Stomach (tissue), 9 donors: Measurements from ENCODE around the gene PFDN6. TPM values are rescaled to one million over a fixed set of nuclear protein-coding genes. Genes with fewer than 3 reads are reported as not detected.
"Not testable (repeated sequence)": the region's sequence is repeated elsewhere in the genome, so short reads cannot be mapped to it uniquely, and the experiment has no call there.

Experiments
- DNase-seq, 2 donors: peaks; one replicate each; pipeline versions ENCODE4 v3.0.0 to v3.0.0-alpha.2; 2013 to 2019
- H3K27ac ChIP-seq, 5 donors: fragments of 200-600 bp in 4 of 5; sonication (generic) in 4 of 5; one replicate each; pipeline ENCODE4 v1.5.1; 2013 to 2019; ENCODE audit warnings: mild to moderate bottlenecking in 1 of 5, moderate library complexity in 1 of 5
- H3K27me3 ChIP-seq, 3 donors: fragments of 200-600 bp; sonication (generic); one replicate each; pipeline ENCODE4 v1.5.1; 2017 to 2019; ENCODE audit warnings: mixed run types in 1 of 3
- H3K36me3 ChIP-seq, 4 donors: fragments of 200-600 bp; sonication (generic); 1 replicate in 3 of 4; 2 replicates in 1 of 4; pipeline ENCODE4 v1.5.1; 2016 to 2019
- H3K4me1 ChIP-seq, 4 donors: fragments of 200-600 bp; sonication (generic); one replicate each; pipeline ENCODE4 v1.5.1; 2016 to 2019
- H3K4me3 ChIP-seq, 4 donors: fragments of 200-600 bp; sonication (generic) in 3 of 4; one replicate each; pipeline ENCODE4 v1.5.1; 2016 to 2019; ENCODE audit warnings: mild to moderate bottlenecking in 1 of 4
- H3K9me3 ChIP-seq, 4 donors: fragments of 200-600 bp; sonication (generic); one replicate each; pipeline ENCODE4 v1.5.1; 2016 to 2019
- EP300 ChIP-seq: sonication (generic); formaldehyde crosslinking; IDR thresholded peaks from one replicate; pipeline ENCODE4 v1.6.1; 2017; ENCODE audit warnings: antibody characterized with exemption
- POLR2A ChIP-seq, 4 donors: fragments of 450-650 bp; IDR thresholded peaks; one replicate each; pipeline ENCODE4 v1.6.1; 2016; ENCODE audit warnings: antibody characterized with exemption in 4 of 4, control low read depth in 2 of 4, mild to moderate bottlenecking in 1 of 4, moderate library complexity in 1 of 4
- POLR2AphosphoS5 ChIP-seq, 3 donors: sonication (generic); formaldehyde crosslinking; IDR thresholded peaks; one replicate each; pipeline ENCODE4 v1.6.1; 2016; ENCODE audit warnings: antibody characterized with exemption in 3 of 3
- WGBS, 5 donors: extraction: QIAGEN DNeasy Blood & Tissue Kit in 3 of 5; methylation state at CpG; one replicate each; pipeline versions ENCODE4 v1.1.5 to v1.1.7; 2013 to 2018; 5-methylcytosine and 5-hydroxymethylcytosine counted together
- intact Hi-C: fragments of 100-400 bp; cut with DNase I; formaldehyde crosslinking; loops from one replicate; pipeline ENCODE4 v1.15.1; 2023; ENCODE audit warnings: low total_unique reads
- polyA plus RNA-seq, 3 donors: library from polyadenylated mRNA; stranded (reverse); fragments of 200-250 nt; gene quantifications; one replicate each; pipeline ENCODE4 v1.2.3, GENCODE V29; 2013
- total RNA-seq, 5 donors: library from RNA; depleted of rRNA; stranded (reverse); fragments of >200 nt; gene quantifications; one replicate each; pipeline versions ENCODE4 v1.1.0 to v1.2.3, GENCODE V29; 2014 to 2016
- TF ChIP-seq, protein P1 (sequence below), 7 experiments: fragments of 450-650 bp in 4 of 7; fragments of 200-600 bp in 3 of 7; sonication (generic) in 3 of 7; IDR thresholded peaks; one replicate each; pipeline ENCODE4 v1.5.1; 2016 to 2019; ENCODE audit warnings: antibody characterized with exemption in 7 of 7, control low read depth in 2 of 7, mild to moderate bottlenecking in 1 of 7
- donor health status: healthy with polysubstance abuse.
- donor health status: Bipolar disorder and iron deficiency.
- donor health status: healthy.

Gene PFDN6
- total and polyA plus RNA-seq, 8 donors: 9.7 to 265 (median 32.9) TPM; not detected in 1

DNA sequence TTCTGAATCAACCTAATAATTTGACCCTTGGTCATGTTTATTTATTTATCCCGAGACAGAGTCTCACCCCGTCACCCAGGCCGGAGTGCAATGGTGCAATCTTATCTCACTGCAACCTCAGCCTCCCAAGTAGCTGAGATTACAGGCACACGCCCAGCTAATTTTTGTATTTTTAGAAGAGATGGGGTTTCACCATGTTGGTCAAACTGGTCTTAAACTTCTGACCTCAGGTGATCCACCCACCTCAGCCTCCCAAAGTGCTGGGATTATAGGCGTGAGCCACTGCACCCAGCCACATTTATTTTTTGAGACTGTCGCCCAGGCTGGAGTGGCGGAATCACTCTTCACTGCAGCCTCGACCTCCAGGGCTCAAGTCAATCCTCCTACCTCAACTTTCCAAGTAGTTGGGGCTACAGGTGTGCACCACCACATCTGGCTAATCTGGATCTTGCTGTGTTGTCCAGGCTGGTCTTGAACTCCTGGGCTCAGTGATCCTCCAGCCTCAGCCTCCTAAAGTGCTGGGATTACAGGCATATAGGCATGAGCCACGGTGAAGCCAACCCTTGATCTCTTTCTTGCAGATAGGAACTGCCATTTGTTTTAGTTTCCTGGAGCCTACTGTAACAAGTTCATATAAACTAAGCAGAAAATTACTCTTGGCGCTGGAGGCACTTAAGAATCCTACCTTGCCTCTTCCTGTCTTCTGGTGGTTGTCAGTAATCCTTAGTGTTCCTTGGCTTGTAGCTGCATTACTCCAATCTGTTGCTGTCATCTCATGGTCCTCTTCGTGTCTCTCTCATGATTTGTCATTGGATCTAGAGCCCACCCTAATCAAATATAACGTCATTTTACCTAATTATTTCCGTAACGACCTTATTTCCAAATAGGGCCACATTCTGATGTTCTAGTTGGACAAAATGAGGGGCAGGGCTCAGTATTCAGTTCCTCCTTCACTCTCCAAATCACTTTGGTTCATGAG lies 15.2 kb upstream of the PFDN6 start:
- Histone ChIP-seq H3K27me3 (no peaks in the 10 kb centered on the region), H3K4me3 (peak overlapping the region in 3 of 4 donors; percentile 9 to 77 (median 77)), H3K27ac (peak overlapping the region; percentile 3 to 95 (median 45)), H3K9me3 (no peaks in the 10 kb centered on the region), H3K4me1 (peaks cover 58 to 84% (median 84%) of the 10 kb centered on the region in 4 donors), H3K36me3 (peaks cover 39 to 51% (median 48%) of the 10 kb centered on the region in 4 donors)
- intact Hi-C loops: no loop called here
- DNase-seq: peak in 1 of 2 donors; percentile 3
- WGBS, 5 donors: 36 to 46% (median 43%) methylated on average over 14 of the region's 14 CpGs
- TF ChIP-seq, protein P1, sequence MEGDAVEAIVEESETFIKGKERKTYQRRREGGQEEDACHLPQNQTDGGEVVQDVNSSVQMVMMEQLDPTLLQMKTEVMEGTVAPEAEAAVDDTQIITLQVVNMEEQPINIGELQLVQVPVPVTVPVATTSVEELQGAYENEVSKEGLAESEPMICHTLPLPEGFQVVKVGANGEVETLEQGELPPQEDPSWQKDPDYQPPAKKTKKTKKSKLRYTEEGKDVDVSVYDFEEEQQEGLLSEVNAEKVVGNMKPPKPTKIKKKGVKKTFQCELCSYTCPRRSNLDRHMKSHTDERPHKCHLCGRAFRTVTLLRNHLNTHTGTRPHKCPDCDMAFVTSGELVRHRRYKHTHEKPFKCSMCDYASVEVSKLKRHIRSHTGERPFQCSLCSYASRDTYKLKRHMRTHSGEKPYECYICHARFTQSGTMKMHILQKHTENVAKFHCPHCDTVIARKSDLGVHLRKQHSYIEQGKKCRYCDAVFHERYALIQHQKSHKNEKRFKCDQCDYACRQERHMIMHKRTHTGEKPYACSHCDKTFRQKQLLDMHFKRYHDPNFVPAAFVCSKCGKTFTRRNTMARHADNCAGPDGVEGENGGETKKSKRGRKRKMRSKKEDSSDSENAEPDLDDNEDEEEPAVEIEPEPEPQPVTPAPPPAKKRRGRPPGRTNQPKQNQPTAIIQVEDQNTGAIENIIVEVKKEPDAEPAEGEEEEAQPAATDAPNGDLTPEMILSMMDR (IDR thresholded peaks at IDR 0.05): no peak
- no peak for TF ChIP-seq EP300
- TF ChIP-seq POLR2AphosphoS5 (IDR thresholded peaks at IDR 0.05): no peak
- no peak for TF ChIP-seq POLR2A (IDR thresholded peaks at IDR 0.05)

DNA sequence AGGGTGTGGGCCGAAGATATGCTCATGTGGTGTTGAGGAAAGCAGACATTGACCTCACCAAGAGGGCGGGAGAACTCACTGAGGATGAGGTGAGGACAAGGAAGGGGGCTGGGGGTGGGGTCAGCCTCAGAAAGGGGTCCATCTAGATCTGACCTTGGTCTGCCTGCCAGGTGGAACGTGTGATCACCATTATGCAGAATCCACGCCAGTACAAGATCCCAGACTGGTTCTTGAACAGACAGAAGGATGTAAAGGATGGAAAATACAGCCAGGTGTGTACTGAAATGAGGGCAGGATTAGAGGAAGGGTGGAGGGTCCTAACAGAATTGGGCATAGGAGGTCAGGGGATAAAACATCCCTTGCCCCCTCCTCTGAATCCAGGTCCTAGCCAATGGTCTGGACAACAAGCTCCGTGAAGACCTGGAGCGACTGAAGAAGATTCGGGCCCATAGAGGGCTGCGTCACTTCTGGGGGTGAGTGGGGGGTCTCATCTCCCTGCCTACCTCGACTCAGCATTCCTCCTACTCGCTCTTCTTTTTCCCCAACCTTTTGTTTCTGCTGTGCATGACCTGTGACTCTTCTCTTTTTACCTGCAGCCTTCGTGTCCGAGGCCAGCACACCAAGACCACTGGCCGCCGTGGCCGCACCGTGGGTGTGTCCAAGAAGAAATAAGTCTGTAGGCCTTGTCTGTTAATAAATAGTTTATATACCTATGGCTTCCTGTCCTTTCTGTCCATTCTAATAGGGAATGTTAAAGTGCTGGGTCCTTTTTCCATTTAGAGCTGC lies 13.4 kb upstream of the PFDN6 start:
- Histone ChIP-seq H3K36me3 (peaks cover 43 to 64% (median 62%) of the 10 kb centered on the region in 4 donors), H3K4me1 (peaks cover 58 to 84% (median 78%) of the 10 kb centered on the region in 4 donors), H3K27ac (peak overlapping the region; percentile 91 to 97 (median 95)), H3K4me3 (peak overlapping the region in 3 of 4 donors; percentile 70 to 77 (median 72))
- H3K9me3 ChIP-seq, H3K27me3 ChIP-seq, intact Hi-C loops: not testable (repeated sequence)
- 52 to 74% (median 60%) methylated on average over 16 of the region's 16 CpGs for WGBS, 5 donors
- peak in 1 of 2 donors; percentile 9 for DNase-seq

DNA sequence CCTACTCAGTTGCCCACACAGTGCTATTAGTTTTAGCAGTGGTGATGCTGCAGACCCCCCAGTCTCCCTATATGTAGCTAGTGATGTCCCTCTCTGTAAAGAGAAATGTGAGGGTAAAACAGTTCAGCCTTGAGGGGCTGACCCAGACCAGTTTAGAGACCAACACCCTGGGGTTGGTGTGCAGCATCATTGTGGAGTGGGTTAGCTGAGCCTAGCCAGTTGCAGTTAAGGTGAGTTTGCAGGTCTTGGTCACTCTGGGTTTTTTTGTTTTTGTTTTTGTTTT lies 12.9 kb upstream of the PFDN6 start:
- Histone ChIP-seq H3K27me3 (no peaks in the 10 kb centered on the region), H3K27ac (peak overlapping the region; percentile 91 to 97 (median 95)), H3K36me3 (peaks cover 45 to 69% (median 67%) of the 10 kb centered on the region in 4 donors), H3K9me3 (no peaks in the 10 kb centered on the region), H3K4me1 (peaks cover 58 to 81% (median 76%) of the 10 kb centered on the region in 4 donors), H3K4me3 (peak overlapping the region; percentile 70 to 79 (median 74))
- intact Hi-C loops: no loop called here
- DNase-seq: no peak
- no peak for TF ChIP-seq POLR2A (IDR thresholded peaks at IDR 0.05)
- TF ChIP-seq POLR2AphosphoS5 (IDR thresholded peaks at IDR 0.05): no peak
- no peak for TF ChIP-seq EP300
- TF ChIP-seq, protein P1 (IDR thresholded peaks at IDR 0.05): no peak

DNA sequence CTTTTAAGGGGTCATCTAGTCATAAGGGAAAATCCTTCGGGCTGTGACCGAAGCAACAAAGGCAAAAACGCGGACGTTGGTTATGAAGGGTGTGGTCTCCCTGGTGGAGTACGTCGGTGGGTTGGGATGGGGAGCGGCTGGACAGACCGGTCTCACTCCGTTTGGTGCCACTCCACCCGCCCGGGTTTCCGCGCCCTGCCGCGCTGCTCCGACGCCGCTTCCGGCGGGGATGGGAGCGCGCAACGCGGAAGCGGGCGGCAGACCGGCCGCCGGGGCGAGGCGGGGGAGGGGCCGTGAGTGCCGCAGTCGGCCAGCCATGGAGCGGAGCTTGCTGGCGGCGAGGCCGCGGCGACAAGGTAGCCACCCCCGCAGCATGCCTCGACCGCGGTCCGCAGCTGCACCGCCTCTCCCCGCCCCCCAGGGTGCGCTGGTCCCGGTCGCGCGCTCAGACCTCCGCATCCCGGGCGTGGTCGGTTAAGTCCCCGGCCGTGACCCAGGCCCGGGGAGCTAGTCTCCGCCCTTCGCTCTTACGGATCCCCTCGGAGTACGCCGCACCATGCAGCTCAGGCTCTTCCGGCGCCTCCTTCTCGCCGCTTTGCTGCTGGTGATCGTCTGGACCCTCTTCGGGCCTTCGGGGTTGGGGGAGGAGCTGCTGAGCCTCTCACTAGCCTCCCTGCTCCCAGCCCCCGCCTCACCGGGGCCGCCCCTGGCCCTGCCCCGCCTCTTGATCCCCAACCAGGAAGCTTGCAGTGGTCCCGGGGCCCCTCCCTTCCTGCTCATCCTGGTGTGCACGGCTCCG lies 12.3 kb upstream of the PFDN6 start, which contains the start of gene B3GALT4:
B3GALT4 (plus strand) TSS at position 260 of the 799 bp plus-strand sequence; CDS start at position 557, 297 bp downstream.
- peaks cover 58 to 81% (median 75%) of the 10 kb centered on the region in 4 donors for H3K4me1 ChIP-seq
- H3K36me3 ChIP-seq: peaks cover 45 to 74% (median 72%) of the 10 kb centered on the region in 4 donors
- H3K27me3 ChIP-seq: no peaks in the 10 kb centered on the region
- TF ChIP-seq, protein P1 (IDR thresholded peaks at IDR 0.05): peak in 5 of 7 experiments; percentile 21 to 68 (median 34)
- no peak for TF ChIP-seq POLR2A (IDR thresholded peaks at IDR 0.05)
- TF ChIP-seq EP300: no peak
- peak in 2 of 3 donors; percentile 77 to 90 for TF ChIP-seq POLR2AphosphoS5 (IDR thresholded peaks at IDR 0.05)
- peak within 1 kb of the TSS; percentile 91 to 97 (median 95) for H3K27ac ChIP-seq
- peak; percentile 84 to 95 for DNase-seq
- H3K4me3 ChIP-seq: peak within 1 kb of the TSS; percentile 70 to 79 (median 74)
- intact Hi-C loops: no loop called here
- WGBS, 5 donors: 0 to 1% (median 0%) methylated on average over 52 to 80 of the region's 80 CpGs
- no peaks in the 10 kb centered on the region for H3K9me3 ChIP-seq
